Activated CD4-positive, CD25-positive, alpha-beta regulatory T cell treated with anti-CD3 and anti-CD28 coated beads, Interleukin-2, amount 50 U/mL, for 72 hours (primary cell): ENCODE results near the gene FOS.
"Not testable (repeated sequence)": the region's sequence is repeated elsewhere in the genome, so short reads cannot be mapped to it uniquely, and the experiment has no call there.

Experiments used
- DNase-seq: peaks from one replicate; pipeline ENCODE4 v3.0.0; 2021

FOS gene

DNA sequence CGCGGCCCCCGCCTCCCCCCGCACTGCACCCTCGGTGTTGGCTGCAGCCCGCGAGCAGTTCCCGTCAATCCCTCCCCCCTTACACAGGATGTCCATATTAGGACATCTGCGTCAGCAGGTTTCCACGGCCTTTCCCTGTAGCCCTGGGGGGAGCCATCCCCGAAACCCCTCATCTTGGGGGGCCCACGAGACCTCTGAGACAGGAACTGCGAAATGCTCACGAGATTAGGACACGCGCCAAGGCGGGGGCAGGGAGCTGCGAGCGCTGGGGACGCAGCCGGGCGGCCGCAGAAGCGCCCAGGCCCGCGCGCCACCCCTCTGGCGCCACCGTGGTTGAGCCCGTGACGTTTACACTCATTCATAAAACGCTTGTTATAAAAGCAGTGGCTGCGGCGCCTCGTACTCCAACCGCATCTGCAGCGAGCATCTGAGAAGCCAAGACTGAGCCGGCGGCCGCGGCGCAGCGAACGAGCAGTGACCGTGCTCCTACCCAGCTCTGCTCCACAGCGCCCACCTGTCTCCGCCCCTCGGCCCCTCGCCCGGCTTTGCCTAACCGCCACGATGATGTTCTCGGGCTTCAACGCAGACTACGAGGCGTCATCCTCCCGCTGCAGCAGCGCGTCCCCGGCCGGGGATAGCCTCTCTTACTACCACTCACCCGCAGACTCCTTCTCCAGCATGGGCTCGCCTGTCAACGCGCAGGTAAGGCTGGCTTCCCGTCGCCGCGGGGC, at the start of gene FOS:
Gene FOS (plus strand): TSS at position 407 of the 731 bp plus-strand sequence. CDS start 155 bp downstream, at position 562.
- DNase-seq, result peak; percentile 84

GRCh38 chr14:75229661-75230139, 48.9 kb upstream of the FOS start:
- DNase-seq, result no peak

DNA sequence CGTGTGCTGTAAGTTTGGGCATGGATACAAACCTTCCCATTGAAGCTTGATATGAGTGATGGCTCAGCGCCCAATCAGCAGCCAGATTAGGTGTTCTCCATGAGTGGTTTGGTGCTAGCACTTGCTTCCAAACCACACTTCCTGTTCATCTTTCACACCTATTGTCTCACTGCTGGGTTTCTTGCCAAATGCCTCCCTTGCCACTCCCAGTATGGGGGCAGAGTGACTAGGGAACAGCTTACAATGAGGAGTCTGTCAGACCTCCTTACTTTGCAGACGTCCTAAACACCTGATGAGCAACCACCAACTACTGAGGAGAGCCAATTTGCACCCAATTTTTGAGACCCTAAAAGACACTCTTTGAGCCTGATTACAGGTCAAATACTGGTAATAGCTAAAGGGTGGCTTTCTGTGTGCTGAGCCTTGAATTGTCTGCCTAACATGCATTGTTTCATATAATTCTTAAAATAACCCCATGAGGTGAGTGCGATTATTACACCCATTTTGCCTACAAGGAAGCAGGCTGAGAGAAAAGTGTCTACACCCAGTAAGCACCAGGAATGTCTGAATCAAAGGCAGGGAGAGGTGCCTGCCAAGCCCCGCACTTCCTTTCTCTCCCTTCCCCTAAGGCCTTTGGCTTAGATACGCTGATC, 48.4 kb upstream of the FOS start:
- peak; percentile 36 for DNase-seq

- no peak for DNase-seq
Measured at GRCh38 chr14:75231320-75231719, 47.3 kb upstream of the FOS start.

GRCh38 chr14:75232191-75232590, 46.4 kb upstream of the FOS start:
- no peak for DNase-seq

DNA sequence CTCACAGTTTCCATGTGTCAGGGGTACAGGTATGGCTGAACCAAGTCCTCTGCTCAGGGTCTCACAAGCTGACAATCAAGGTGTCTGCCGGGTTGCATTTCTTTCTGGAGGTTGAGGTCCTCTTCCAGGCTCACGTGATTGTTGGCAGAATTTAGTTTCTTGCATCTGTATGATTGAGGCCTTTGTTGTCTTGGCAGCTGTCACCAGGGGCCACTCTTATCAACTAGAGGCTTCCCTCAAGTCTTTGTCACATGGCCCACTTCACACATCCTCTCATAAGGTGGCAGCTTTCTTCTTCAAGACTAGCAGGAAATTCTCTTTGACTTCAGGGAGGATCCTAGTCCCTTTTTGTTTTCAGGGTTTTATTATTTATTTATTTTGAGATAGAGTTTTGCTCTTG, 46.0 kb upstream of the FOS start:
- DNase-seq, result no peak

- no peak for DNase-seq
Measured at GRCh38 chr14:75234173-75235115, 44.2 kb upstream of the FOS start.

DNA sequence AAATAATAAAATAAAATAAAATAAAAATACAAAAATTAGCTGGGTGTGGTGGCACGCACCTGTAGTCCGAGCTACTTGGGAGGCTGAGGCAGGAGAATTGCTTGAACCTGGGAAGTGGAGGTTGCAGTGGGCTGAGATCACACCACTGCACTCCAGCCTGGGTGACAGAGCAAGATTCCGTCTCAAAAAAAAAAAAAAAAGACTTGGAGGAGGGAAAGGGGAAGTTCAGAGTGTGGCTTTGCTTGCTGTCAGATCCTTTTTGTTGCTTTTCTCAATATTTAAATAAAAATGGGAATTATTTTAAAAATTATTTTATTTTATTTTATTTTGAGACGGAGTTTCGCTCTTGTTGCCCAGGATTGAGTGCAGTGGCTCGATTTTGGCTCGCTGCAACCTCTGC, 43.4 kb upstream of the FOS start:
- not testable (repeated sequence) for DNase-seq

DNA sequence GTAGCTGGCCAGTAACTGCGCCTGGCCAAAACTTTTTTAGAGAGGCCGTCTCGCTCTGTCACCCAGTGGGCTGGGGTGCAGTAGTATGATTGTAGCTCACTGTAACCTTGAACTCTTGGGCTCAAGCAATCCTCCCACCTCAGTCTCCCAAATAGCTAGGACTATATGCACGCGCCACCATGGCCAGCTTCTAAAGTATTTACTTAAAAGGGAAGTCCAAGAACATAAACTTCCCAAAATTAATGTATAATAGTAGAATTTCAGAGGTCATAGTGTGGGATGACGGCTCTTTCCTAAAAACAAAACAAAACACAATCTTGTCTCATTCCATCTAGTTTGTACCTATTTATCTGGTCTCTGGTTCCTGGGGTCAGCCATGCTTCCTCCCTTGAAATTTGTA, 42.2 kb upstream of the FOS start:
- DNase-seq, result no peak

- DNase-seq, result no peak
Measured at GRCh38 chr14:75236901-75237419, 41.7 kb upstream of the FOS start.

DNA sequence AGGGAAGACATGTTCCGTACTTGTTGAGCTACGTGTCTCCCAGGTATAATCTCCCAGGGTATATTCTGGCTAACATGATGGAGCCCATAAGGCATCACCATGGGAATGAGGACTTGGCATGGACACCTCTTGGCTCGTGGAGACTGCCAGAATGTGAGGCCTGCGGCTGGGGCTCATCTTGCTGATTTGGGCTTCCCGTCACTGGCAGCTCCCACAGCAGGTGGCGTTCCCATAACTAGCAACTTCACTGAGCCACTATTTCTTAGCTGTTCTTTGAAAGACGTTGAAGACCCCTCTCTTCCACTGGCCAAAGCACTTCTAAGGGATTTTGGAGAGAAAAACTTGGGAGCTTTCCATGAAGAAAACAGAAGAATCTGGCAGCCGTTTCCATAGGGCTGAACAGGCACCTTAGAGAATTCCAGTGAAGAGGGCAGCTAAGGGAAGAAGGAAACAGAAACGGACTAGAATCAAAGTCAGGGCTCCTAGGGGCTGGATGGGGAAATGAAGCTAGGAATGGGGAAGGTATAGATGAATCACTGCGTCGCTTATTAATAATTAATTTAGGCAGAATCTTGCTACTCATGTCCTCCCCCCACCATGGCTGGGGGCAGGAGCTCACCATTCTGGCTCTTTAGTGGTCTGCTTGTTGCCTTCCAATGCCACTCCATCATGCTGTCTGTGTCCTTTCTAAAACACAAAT, 39.7 kb upstream of the FOS start:
- DNase-seq, result no peak

DNA sequence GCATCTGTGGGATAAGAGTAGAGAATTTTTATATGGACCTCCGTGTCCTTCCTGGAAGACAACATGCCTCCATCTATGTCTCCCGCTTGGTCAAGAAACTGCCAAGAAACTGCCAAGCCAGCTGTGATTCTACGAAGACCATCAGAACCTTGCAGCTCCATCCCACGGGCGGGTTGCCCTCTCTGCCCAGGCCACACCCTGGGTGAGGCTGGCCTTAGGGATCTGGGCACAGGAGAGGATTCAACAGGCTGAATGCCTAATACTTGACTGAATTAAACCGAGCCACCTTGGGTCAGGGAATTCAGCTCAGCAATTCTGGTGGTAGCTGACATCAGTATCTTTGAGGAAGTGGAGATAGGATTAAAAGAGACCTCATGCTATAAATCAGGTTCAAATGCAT, 37.8 kb upstream of the FOS start:
- no peak for DNase-seq

DNA sequence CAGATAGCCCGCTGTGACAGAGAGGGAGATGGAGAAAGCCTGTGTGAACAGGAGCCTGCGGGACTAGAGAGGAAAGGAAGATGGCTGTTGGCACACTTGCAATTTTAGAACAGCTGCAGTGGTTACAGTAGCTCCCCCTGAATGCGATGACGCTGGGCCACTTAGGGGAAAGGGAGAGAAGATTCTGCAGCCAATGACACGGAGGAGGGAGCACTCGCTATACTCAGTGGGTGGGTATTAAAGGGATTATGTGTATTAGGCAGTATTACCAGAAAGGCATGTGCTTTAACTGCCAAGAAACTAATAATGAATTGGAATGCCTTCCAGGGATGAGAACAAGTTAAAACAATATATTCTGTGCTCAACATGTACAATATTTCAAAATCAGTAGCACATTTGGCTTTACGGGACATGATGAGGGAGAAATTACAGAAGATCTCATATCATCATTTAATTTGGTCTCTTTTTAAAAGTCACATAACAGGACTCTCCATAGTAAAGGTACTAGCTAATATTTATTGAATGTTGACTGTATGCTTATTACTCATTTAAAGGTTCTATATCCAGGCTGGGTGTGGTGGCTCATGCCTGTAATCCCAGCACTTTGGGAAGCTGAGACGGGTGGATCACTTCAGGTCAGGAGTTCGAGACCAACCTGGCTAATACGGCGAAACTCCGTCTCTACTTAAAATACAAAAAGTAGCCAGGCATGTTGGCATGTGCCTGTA, 35.9 kb upstream of the FOS start:
- no peak for DNase-seq

- DNase-seq, result no peak
Measured at GRCh38 chr14:75244121-75244520, 34.5 kb upstream of the FOS start.

- no peak for DNase-seq
Measured at GRCh38 chr14:75246546-75247285, 31.9 kb upstream of the FOS start.

DNA sequence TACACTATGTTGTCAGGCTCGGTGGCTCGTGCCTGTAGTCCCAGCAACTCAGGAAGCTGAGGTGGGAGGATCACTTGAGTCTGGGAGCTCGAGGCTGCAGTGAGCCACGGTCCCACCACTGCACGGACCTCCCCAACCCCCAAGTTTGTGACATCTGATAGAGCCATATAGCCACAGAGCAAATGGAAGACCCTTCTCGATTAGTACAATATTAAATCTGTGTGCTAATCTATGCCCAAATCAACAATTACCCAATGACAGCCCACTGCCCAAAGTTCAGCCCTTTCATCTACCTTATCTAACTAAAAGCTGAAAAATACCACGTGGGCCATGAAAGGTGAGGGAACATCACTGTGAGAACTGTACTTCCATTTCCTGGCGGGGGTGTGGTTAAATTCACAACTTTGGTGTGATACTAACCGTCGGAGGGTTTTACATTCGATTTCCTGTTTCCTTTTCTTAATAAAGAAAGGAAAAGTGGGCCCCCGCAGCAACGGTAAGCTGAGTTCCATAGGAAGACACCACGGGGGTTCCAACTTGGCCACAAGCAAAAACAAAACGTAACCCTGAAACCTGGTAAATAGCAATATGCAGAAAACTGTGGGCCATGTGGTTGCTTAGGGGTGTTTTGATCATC, 31.2 kb upstream of the FOS start:
- DNase-seq, result no peak

DNA sequence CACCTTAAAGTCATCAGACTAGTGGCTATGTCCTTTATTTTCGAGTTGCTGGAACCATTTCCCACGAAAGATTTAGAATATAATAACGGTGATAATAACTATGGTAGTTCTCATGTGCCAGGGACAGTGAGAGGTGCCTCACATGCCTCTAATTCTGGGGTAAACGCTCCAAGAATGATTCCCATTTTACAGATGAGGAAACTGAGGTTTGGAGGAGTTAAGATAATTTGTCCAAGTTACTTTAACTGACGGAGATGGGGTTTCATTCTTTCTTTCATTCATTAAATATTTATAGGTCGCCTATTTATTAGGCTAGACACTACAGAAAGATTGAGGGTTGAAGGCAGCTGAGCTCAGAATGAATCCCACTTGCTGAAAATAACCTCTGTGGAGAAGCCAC, 30.7 kb upstream of the FOS start:
- DNase-seq, result no peak

DNA sequence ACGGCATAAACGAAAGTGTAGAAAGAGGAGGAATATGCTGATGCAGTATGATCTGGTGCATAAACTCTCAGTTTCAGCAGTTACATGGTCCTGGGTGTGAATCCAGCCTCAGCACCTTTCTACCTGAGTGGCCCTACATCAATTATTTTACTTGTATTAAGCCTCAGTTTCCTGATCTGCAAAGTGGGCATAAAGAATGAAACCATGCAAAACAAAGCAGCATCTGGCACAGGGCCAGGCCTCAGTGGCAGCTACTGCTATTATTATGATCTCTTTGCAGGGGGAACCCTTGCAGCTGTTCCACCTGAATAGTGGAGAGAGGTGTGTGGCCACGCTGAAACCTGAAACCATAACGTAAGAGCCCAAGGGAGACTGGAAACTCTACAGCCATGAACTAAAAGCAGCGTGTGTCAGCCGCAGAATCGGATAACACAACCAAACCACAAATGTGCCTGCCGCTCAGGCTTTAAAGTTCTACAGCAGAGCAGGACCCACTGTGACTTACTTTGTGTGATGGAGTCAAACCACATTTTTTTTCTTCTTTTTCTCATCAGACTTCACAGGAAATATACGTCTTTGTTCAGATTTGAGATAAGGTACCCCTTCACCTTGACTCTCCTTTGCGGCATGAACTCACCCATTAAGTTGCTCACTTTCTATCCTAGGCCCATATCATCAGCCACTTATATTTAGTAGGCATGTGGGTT, 29.2 kb upstream of the FOS start:
- DNase-seq, result peak; percentile 71

DNA sequence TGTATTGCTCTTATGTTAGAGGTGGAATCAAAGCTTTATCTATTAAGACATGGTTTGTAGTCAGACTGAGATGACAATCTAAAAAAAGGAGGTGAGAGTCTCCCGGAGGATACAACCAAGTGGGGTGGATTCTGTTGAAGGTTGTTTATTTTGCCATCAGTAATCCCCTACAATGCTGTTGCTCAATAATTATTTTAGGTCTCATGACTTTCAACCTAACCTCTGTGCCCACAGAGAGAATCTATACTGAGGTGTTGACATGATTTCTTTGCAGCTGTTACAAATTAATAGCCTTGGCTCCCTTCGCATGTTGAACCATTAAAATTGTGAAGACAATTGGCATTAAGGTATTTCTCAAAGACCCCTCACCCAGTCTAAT, 28.7 kb upstream of the FOS start:
- DNase-seq, result no peak

DNA sequence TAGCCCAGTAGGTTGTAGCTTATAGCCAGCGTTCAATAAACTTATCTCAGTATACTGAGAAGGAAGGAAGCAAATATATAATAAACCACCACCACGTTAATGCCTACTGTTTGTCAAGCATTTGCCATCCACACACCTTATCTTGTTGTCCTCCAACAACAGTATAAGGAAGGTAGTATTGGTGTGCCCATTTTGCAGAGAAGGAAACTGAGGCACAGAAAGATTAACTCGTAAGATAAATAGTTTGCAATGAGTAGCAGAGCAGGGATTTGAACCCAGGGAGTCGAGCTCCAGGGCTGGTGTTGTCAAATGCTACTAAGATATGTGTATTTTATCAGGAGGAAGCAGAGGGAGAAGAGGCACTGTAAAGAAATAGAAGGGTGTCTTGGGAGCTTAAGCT, 27.8 kb upstream of the FOS start:
- no peak for DNase-seq
